Left lung (tissue), 10 donors: ENCODE measurements around the gene FABP6. TPM values are rescaled to one million over a fixed set of nuclear protein-coding genes. Genes with fewer than 3 reads are reported as not detected.

Experiments
- ATAC-seq: fragments of 200-7000 bp; cut with Tn5 transposase; one replicate; pipeline ENCODE4 v1.9.1; 2020; ENCODE audit warnings: moderate library complexity
- DNase-seq, 4 donors: peaks; one replicate each; pipeline ENCODE4 v3.0.0-alpha.2; 2013 to 2020
- H3K27ac ChIP-seq, 2 donors: fragments of 200-600 bp; sonication (generic) in 1 of 2; one replicate each; pipeline versions ENCODE4 v1.5.0 to v1.8.0; 2020 to 2021
- H3K27me3 ChIP-seq, 2 donors: fragments of 200-600 bp; sonication (generic) in 1 of 2; one replicate each; pipeline versions ENCODE4 v1.5.0 to v1.8.0; 2020 to 2021
- H3K36me3 ChIP-seq, 2 donors: fragments of 200-600 bp; sonication (generic) in 1 of 2; one replicate each; pipeline versions ENCODE4 v1.5.0 to v1.8.0; 2020 to 2021
- H3K4me1 ChIP-seq, 2 donors: fragments of 200-600 bp; one replicate each; pipeline ENCODE4 v1.8.0; 2021
- H3K4me3 ChIP-seq, 2 donors: fragments of 200-600 bp; sonication (generic) in 1 of 2; one replicate each; pipeline versions ENCODE4 v1.5.0 to v1.8.0; 2020 to 2021; ENCODE audit warnings: mild to moderate bottlenecking in 1 of 2
- H3K9me3 ChIP-seq, 2 donors: fragments of 200-600 bp; sonication (generic) in 1 of 2; one replicate each; pipeline versions ENCODE4 v1.5.0 to v1.8.0; 2020 to 2021
- CTCF ChIP-seq, 2 donors: fragments of 200-600 bp; sonication (generic) in 1 of 2; IDR thresholded peaks; one replicate each; pipeline versions ENCODE4 v1.5.0 to v1.8.0; 2021; ENCODE audit warnings: antibody characterized with exemption in 2 of 2
- intact Hi-C, 2 donors: fragments of 100-400 bp; cut with DNase I; formaldehyde crosslinking; loops; one replicate each; pipeline versions ENCODE4 v1.11.2 to v1.14.2; 2022
- polyA plus RNA-seq, 6 donors: library from polyadenylated mRNA; unstranded; fragments of 120-200 nt; gene quantifications; one replicate each; pipeline ENCODE4 v1.2.1, GENCODE V29; 2013; ENCODE audit not compliant: insufficient read length in 6 of 6
- total RNA-seq, 2 donors: library from RNA; stranded (reverse); fragmentation: NEBNext Ultra II Directional; extraction: Animal tissue kit (Norgen Biotek cat#: 25700); gene quantifications; one replicate each; pipeline ENCODE4 v1.2.1, GENCODE V29; 2021
- donor health status: DM: no; HTN: yes; CAD: no.
- donor health status: DM: no; HTN: no; CAD: no.

The FABP6 gene
- total and polyA plus RNA-seq, 8 donors: 1.1 to 7.3 (median 3.5) TPM; not detected in 1

- no peak for DNase-seq
- Histone ChIP-seq H3K36me3 (no peaks in the 10 kb centered on the region), H3K9me3 (no peaks in the 10 kb centered on the region), H3K27me3 (no peaks in the 10 kb centered on the region), H3K27ac (no peak overlapping the region), H3K4me3 (no peak overlapping the region), H3K4me1 (no peaks in the 10 kb centered on the region)
- intact Hi-C loops: no loop called here
- ATAC-seq: no peak
- no peak for TF ChIP-seq CTCF (IDR thresholded peaks at IDR 0.05)
These were observed 8.2 kb upstream of the FABP6 start for GRCh38 chr5:160221082-160221481.

GRCh38 chr5:160227012-160227411 is 2.3 kb upstream of the FABP6 start:
- Histone ChIP-seq H3K9me3 (no peaks in the 10 kb centered on the region), H3K4me1 (no peaks in the 10 kb centered on the region), H3K4me3 (no peak overlapping the region), H3K27me3 (no peaks in the 10 kb centered on the region), H3K27ac (no peak overlapping the region), H3K36me3 (no peaks in the 10 kb centered on the region)
- ATAC-seq: no peak
- DNase-seq: no peak
- intact Hi-C loops: no loop called here
- no peak for TF ChIP-seq CTCF (IDR thresholded peaks at IDR 0.05)

GRCh38 chr5:160230686-160231527 is 1.6 kb downstream of the FABP6 start:
- Histone ChIP-seq H3K4me1 (no peaks in the 10 kb centered on the region), H3K27me3 (no peaks in the 10 kb centered on the region), H3K36me3 (no peaks in the 10 kb centered on the region), H3K4me3 (no peak overlapping the region), H3K27ac (peak overlapping the region in 1 of 2 donors; percentile 45), H3K9me3 (no peaks in the 10 kb centered on the region)
- DNase-seq (peak in 1 of 4 donors; percentile 70), ATAC-seq (peak; percentile 92)
- TF ChIP-seq CTCF (IDR thresholded peaks at IDR 0.05): no peak
- intact Hi-C loops: no loop called here

GRCh38 chr5:160231783-160232342 is 2.6 kb downstream of the FABP6 start:
- ATAC-seq (peak; percentile 10), DNase-seq (no peak)
- H3K9me3 ChIP-seq: no peaks in the 10 kb centered on the region
- no peak overlapping the region for H3K27ac ChIP-seq
- intact Hi-C loops: no loop called here
- H3K36me3 ChIP-seq: no peaks in the 10 kb centered on the region
- no peaks in the 10 kb centered on the region for H3K27me3 ChIP-seq
- no peaks in the 10 kb centered on the region for H3K4me1 ChIP-seq
- H3K4me3 ChIP-seq: no peak overlapping the region
- no peak for TF ChIP-seq CTCF (IDR thresholded peaks at IDR 0.05)

- H3K27me3 ChIP-seq: no peaks in the 10 kb centered on the region
- H3K4me1 ChIP-seq: no peaks in the 10 kb centered on the region
- TF ChIP-seq CTCF (IDR thresholded peaks at IDR 0.05): no peak
- no peak overlapping the region for H3K4me3 ChIP-seq
- ATAC-seq (no peak), DNase-seq (no peak)
- no peak overlapping the region for H3K27ac ChIP-seq
- no peaks in the 10 kb centered on the region for H3K36me3 ChIP-seq
- no peaks in the 10 kb centered on the region for H3K9me3 ChIP-seq
- intact Hi-C loops: no loop called here
These were observed 3.9 kb downstream of the FABP6 start for GRCh38 chr5:160233215-160233614.
